Activated CD4-positive, alpha-beta T cell treated with anti-CD3 and anti-CD28 coated beads for 24 hours (primary cell): ENCODE data around the gene GRIK3.
"Not testable (repeated sequence)": the region's sequence is repeated elsewhere in the genome, so short reads cannot be mapped to it uniquely, and the experiment has no call there.

Experiments used
- DNase-seq, 2 donors: peaks; one replicate each; pipeline ENCODE4 v3.0.0-alpha.2; 2020; ENCODE audit warnings: low read depth in 2 of 2

GRIK3 gene

GRCh38 chr1:36910886-36911540, 123.3 kb downstream of the GRIK3 start:
- no peak for DNase-seq

DNA sequence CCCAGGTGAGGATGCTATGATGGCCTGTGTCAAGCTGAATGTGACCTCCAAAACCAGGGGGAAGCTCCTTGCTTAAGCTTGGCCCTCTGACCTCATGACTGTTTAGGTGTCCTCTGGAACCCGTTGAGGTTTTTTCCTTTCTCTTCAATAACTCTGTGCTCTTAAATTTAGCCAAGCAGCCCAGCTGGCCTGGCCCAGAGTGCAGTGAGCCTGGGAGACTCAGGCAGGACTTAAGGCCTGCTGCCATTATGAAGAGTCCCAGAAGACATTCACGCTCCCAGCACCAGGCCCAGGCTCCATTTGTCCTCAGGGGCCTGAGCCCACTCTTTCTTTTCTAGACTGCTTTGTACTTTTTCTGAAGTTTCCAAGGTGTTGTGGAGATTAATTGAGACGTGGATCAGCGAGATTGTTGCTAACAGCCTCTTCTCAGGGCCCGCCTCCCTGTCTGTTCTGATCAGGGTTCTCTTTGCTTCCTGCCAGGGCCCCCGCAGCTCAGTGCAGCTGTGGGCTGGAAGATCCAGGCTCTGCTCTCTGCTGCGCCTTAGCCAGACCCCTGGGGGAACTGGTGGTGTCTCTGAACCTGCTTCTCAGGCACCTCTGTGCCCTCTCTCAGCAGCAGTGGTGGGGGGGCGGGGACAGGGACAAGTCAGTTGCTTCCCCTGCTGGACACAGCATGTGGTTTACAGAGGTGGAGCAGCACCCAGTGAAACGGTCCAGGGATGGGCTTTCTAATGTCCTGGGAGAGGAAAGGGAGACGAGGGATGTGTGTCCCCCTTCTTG, 124.2 kb downstream of the GRIK3 start:
- no peak for DNase-seq

- DNase-seq: not testable (repeated sequence)
Observed at GRCh38 chr1:36909359-36909758, 125.0 kb downstream of the GRIK3 start.

DNA sequence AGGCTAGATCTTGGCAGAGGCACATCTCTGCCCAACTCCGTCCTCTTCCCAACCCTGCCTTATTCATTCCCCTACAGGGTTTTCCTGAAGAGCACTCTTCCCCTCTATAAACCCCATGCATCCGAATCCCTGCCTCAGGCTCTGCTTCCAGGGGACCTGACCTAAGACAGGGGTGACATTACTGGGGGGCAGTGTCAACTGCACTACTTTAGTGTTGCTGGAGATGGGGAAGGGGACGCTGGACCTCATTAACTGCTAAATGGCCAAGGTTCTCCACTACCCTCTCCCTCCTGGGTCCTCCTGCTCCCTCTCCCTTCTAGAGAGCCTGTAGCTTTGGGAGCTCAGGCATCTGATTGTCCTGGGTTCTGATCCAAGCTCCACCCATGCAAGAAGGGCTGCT, 126.2 kb downstream of the GRIK3 start:
- DNase-seq: no peak

DNA sequence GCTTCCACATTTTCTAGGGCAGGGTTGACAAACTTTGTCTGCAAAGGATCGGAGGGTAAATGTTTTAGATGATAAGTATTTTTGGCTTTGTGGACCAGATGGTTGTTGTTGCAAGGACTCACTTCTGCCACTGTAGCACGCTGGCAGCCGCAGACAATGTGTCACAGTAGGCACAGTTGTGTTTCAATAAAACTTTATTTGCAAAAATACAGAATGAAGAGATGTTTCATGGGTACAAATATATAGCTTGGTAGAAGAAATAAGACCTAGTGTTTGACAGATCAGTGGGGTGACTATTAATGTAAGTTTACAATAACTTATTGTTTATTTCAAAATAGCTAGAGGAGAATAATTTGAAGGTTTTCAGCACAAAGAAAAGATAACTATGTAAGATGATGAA, 127.8 kb downstream of the GRIK3 start:
- no peak for DNase-seq

DNA sequence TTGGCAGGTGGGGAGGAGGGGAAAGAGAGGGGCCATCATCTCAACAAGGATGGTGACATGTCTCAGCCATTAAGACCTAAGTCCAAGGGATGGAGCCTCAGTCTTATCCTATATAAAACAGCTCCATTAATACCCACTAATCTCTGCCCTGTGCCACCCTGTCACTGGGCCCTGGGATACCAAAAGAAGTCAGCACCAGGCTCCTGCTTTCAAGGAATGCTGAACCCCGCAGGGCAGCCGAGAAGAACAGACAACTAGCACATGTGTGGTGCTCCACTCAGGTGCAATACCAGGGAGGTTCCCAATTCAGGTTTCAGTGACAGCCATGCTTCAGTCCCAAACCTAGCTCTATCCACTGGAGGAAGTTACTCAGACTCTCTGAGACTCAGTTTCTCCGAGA, 128.4 kb downstream of the GRIK3 start:
- no peak for DNase-seq

- DNase-seq: no peak
Observed at GRCh38 chr1:36900128-36900527, 134.2 kb downstream of the GRIK3 start.

DNA sequence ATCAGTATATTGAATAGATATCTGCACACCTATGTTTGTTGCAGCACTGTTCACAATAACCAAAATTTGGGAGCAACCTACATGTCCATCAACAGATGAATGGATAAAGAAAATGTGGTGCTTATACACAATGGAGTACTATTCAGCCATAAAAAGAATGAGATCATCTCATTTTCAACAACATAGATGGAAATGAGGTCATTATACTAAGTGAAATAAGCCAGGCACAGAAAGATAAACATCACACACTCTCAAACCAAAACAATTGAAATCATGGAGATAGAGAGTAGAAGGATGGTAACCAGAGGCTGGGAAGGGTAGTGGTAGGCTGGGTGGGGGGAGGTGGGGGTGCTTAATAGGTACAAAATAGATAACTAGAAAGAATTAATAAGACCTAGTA, 136.5 kb downstream of the GRIK3 start:
- DNase-seq: not testable (repeated sequence)

GRCh38 chr1:36894824-36895223, 139.5 kb downstream of the GRIK3 start:
- no peak for DNase-seq

- no peak for DNase-seq
Observed at GRCh38 chr1:36890776-36891175, 143.5 kb downstream of the GRIK3 start.

DNA sequence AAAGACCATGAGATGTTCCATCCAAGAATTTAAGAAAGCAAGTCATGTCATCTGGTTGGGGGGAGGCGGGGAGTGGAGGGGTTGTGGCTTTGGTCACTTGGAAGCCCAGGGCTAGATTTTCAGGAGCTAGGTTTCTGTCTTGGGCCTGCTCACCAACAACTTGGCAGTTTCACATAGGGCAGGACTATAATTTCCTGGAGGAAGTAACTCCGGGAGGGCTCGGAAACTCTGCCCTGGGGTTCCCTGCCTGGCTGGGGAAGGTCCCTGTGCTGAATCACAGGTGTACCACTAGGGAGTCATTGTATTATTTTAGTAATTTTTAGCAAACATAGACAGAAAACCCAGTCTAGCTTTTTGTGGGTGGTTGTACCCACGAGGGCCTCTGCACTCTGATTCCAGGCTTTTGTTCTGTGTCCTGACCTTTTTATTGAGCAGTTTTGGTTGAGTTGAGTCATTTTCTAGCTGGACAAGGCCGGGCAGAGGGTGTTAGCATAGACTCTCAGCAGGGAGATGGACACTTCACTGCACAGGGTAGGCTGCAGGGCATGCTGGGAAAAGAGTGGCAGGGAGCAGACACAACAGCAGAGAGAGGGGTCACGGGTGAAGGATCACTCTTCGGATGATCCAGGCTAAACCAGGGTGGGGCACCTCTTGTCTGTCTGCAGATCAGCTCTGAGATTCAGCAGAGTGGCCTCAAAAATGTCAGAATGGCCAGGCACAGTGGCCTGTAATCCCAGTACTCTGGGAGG, 144.7 kb downstream of the GRIK3 start:
- no peak for DNase-seq

- no peak for DNase-seq
Observed at GRCh38 chr1:36888811-36889477, 145.4 kb downstream of the GRIK3 start.

DNA sequence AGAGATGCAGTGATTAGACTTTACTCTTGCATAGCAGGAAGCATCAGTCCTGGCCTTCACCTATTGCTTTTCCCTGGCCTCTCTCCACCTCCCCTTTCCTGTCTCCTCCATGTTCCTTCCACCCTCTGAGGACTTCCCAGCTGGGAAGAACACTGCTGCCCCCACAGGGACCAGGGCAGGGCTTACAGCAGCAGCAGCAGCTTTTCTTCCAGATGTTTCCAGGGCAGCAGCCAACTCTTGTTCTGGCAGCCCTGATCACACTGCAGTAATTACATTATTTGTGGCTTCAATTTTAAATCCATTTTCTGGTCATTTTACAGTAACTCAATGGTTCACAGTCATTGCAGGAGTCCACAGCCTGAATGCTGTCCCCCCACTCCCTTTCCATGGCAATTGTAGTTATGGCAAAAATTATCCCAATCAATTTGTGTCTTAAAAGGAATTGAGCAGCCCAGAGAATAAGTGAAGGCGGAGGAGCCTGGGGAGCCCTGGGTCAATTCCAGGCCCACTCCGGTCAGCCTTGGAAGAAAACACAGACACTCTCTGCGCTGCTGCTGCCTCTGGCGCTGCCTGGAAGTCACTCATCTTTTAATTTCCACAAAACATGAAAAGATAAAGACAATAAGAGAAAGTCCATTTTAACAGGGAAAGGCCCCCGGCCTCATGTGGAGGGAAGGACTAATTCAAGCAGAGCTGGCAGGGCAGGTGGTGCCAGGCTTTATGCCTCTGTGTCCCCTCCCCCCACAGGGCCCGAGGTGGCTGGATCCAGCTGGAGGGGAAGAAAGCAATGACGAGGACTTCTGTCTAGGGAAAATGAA, 148.6 kb downstream of the GRIK3 start:
- no peak for DNase-seq

DNA sequence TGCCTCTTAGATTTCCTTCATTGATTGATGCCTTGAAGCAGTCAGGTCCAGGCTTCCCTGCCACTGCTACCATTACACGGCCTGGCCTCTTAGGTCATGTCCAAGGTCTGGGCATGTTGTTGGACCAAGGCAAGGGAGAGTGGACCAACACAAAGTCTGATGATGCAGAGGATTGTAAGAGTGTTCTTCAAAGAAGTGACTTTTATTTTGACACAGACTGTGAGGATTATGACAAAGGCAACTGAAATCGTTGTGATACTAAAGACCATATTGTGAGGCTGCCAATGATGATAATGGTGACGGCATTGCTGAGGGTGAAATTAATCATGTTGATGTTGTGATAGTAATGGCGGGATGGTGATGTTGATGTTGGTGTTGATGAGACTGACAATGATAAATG, 149.5 kb downstream of the GRIK3 start:
- DNase-seq: no peak

DNA sequence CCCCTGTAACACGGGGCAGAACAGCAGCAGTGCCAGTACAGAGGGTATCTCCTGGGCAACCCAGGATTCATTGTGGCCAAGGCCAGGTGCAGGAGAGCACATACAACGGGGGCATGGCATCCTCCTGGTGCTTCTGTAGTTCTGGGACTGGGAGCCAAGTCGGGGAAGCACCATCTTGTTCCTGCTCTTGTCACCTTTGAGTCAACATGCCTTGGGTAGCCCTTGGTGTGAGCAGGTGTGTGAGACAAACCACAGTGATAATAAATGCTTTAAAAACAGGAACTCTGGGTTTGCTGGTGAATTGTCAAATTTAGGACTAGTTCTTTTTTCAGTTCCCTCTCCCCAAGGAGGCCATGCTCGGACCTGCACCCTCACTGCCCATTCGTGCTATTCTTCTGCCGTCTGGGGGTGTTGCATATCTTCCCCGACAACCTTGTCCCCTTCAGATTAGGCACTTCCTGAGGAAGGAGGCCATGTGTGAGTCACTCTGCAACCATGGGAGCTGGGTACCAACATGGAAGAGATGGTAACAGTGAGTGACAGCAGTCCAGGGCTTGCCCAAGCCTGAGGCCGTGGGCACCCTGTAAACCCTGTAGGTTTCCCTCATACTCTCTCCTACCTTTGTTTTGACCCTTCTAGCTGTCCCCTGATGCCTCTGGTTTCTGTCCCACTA, 150.2 kb downstream of the GRIK3 start:
- DNase-seq: no peak

DNA sequence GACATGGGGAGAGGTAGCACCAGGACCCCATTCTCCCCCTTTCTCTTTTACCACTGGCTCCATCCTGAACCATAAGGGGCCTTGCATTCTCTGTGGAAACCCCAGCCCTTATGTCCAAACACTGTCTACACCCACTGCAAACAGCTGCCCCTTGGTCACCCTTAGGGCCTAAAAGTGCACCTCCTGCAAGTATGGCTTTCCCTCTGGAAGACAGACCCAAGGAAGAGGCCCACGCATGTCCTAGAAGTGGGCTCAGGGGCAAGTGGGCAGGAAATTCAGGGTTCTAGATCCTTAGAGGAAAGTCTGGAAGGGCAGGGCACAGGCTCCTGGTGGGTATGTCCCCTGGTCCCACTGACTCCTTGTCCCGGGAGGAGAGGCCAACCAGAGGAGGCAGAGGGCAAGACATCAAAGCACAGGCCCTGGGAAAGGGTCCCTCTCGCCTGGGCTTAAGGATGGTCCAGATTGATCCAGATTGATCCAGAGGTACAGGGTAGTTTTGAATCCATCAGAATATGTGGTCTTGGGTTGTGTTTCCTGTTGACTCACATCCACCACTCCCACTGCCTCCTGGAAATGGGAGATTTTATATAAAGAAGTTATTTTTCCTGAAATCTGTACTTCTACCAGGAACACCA, 150.9 kb downstream of the GRIK3 start:
- DNase-seq: no peak

GRCh38 chr1:36882536-36883285, 151.6 kb downstream of the GRIK3 start:
- no peak for DNase-seq

DNA sequence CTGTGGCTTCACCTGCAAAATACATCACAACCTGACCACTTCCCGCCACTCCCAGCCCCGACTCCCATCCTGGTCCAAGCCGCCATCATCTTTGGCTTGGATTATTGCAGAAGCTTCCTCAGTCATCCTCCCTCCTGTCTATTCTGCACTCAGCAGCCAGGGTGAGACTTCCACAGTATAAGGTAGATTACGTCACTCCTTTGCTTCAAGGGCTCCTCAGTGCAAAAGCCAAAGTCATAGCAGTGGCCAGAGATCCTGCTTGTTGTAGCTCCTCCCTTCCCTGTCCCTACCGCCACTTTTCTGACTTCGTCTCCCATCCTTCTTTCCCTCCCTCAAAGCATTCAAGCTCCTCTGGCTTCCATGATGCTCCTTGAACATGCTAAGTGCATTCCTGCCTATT, 152.8 kb downstream of the GRIK3 start:
- DNase-seq: no peak

DNA sequence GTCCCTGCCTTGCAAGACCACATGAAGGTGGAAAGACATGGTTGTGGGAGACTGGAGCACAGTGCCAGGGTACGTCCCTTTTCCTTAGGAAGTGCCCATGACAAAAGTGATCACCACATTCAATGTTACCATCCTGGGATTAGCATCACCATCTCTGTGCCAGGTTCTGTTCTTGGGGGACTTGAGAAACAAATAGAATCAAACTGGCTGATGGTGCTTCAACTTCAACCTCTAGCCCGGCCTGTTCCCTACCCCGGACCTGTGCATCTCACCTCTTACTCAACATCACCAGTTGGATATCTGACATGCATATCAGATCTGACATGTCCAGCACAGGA, 153.3 kb downstream of the GRIK3 start:
- no peak for DNase-seq
